T-cell (primary cell): ENCODE results near the gene RPA1. TPM values are rescaled to one million over a fixed set of nuclear protein-coding genes. Genes with fewer than 3 reads are reported as not detected.

Source experiments
- ATAC-seq, 4 experiments: fragments of 200-7000 bp in 3 of 4; fragments of 150-1000 bp in 1 of 4; cut with Tn5 transposase; replicated peaks in 1 of 4; 1 replicate in 3 of 4; 2 replicates in 1 of 4; pipeline ENCODE4 v1.10.0; 2021; ENCODE audit warnings: moderate library complexity in 3 of 4, mild to moderate bottlenecking in 2 of 4, moderate number of reproducible peaks in 1 of 4
- CTCF ChIA-PET, 2 donors: fragments of 300-600 bp; sonication (Branson Sonifier 250); formaldehyde crosslinking; loops; one replicate each; lab custom pipeline; 2022; ENCODE audit warnings: antibody characterized with exemption in 2 of 2; lab: Charles Lee
- POLR2A ChIA-PET, 2 donors: fragments of 300-600 bp; sonication (Branson Sonifier 250); formaldehyde crosslinking; loops; one replicate each; lab custom pipeline; 2022; ENCODE audit warnings: antibody characterized with exemption in 2 of 2; lab: Charles Lee
- DNase-seq, 35 experiments: peaks; one replicate each; pipeline versions ENCODE4 v3.0.0 to v3.0.0-alpha.2; 2013 to 2023
- H3K27ac ChIP-seq: one replicate; pipeline ENCODE4 v1.5.1; 2013; ENCODE audit warnings: low read length
- H3K27me3 ChIP-seq, 2 experiments: replicated peaks in 1 of 2; 1 replicate in 1 of 2; 2 replicates in 1 of 2; pipeline versions ENCODE4 v1.6.1 to v1.7.0; 2013; ENCODE audit warnings: low read length in 1 of 2, mixed read lengths in 1 of 2; ENCODE audit not compliant: control insufficient read depth in 2 of 2, insufficient read depth in 2 of 2; ENCODE audit errors: extremely low read depth in 1 of 2
- H3K36me3 ChIP-seq, 2 donors: 1 replicate in 1 of 2; 2 replicates in 1 of 2; pipeline versions ENCODE4 v1.6.1 to v1.7.0; 2013; ENCODE audit warnings: low read length in 1 of 2; ENCODE audit not compliant: control insufficient read depth in 2 of 2, insufficient read depth in 1 of 2; ENCODE audit errors: extremely low read depth in 1 of 2
- H3K4me1 ChIP-seq, 2 experiments: 1 replicate in 1 of 2; 2 replicates in 1 of 2; pipeline versions ENCODE4 v1.6.1 to v1.7.0; 2013; ENCODE audit warnings: low read length in 2 of 2, mixed read lengths in 1 of 2; ENCODE audit not compliant: insufficient read depth in 2 of 2, control insufficient read depth in 1 of 2; ENCODE audit errors: extremely low read depth in 1 of 2
- H3K4me3 ChIP-seq, 2 donors: 1 replicate in 1 of 2; 2 replicates in 1 of 2; pipeline versions ENCODE4 v1.5.1 to v1.7.0; 2013; ENCODE audit warnings: mild to moderate bottlenecking in 2 of 2, low read length in 1 of 2, moderate library complexity in 1 of 2; ENCODE audit not compliant: control insufficient read depth in 1 of 2; ENCODE audit errors: extremely low read depth in 1 of 2
- H3K9me3 ChIP-seq: 2 replicates; pipeline ENCODE4 v1.7.0; 2013
- H3K27ac Mint-ChIP-seq, 2 donors: one replicate each; pipeline ENCODE4 v1.8.0; 2020 to 2021; ENCODE audit warnings: mild to moderate bottlenecking in 2 of 2, mixed read lengths in 2 of 2
- H3K27me3 Mint-ChIP-seq, 2 donors: one replicate each; pipeline ENCODE4 v1.8.0; 2021 to 2022; ENCODE audit warnings: mixed read lengths in 2 of 2
- H3K36me3 Mint-ChIP-seq: one replicate; pipeline ENCODE4 v1.8.0; 2021; ENCODE audit warnings: mixed read lengths
- H3K4me1 Mint-ChIP-seq, 3 donors: one replicate each; pipeline ENCODE4 v1.8.0; 2020 to 2022; ENCODE audit warnings: mixed read lengths in 3 of 3, mild to moderate bottlenecking in 1 of 3
- H3K4me3 Mint-ChIP-seq, 3 donors: one replicate each; pipeline ENCODE4 v1.8.0; 2020 to 2022; ENCODE audit warnings: mild to moderate bottlenecking in 3 of 3, mixed read lengths in 3 of 3, moderate library complexity in 3 of 3
- H3K9me3 Mint-ChIP-seq, 3 donors: one replicate each; pipeline ENCODE4 v1.8.0; 2020 to 2022; ENCODE audit warnings: mixed read lengths in 3 of 3
- WGBS: methylation state at CpG from one replicate; pipeline ENCODE4 v1.1.5; 2013; ENCODE audit warnings: missing lambda C conversion rate; ENCODE audit not compliant: insufficient coverage; 5-methylcytosine and 5-hydroxymethylcytosine counted together
- total RNA-seq, 35 experiments: library from RNA in 6 of 35; stranded (reverse) in 6 of 35; fragments of 120-200 nt in 1 of 35; gene quantifications; one replicate each; pipeline versions ENCODE4 v1.2.1 to v1.2.4 and lab custom pipeline; 2013 to 2026

RPA1 gene
- total RNA-seq, 5 donors from 2014 or later (not counting 1 experiment from before 2014, with no cell fraction given): 78.9 to 124 (median 107) TPM

DNA sequence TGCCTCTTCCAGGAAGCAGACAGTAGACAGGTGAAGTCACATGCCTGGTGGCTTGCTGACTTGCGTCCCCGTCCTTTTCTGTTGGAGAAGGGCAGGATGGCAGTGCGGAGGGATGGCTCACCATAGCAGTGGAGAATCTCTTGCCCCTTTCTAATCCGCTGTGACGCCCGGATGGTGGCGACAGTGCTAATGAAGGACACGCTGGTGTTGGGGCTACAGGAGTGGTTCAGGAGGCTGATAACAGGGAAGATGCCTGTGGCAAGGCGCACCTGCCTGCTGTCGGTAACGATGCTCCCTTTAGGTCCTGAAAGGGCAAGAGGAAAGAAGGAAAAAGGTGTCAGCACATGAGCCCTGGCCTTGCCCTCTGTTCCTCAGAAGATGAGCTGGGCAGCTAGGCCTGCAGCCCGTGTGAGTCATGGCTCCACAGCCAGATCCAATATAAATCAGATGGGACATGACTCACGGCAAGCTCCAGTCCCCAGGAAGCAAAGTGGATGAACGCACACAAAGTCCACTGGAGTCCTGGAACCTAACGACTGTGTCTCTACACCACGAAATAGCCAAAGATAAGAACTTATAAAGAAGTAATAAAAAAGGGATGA lies 42.4 kb upstream of the RPA1 start:
- no peak overlapping the region for H3K27ac Mint-ChIP-seq

DNA sequence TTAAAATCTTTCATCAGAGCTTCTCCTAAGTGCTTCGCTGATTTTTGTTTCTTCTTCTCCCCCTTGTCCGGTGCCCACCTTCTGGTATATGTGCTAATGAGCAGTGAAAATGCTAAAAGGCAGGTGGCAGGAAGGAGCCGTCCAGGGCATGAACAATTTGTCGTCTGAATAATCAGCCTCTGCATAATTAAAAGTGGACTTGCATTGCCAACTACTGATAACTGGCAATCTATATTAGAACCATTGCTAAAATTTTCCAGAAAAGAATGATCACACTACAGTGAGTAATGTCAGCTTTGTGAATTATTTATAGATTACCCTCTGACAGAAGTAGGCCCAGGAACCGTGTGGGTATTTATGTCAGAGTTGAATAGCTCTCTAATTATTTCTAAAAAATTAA lies 39.9 kb upstream of the RPA1 start:
- no peaks in the 10 kb centered on the region for H3K4me1 ChIP-seq
- no peaks in the 10 kb centered on the region for H3K9me3 ChIP-seq
- peaks cover 19 to 24% of the 10 kb centered on the region in 2 donors for H3K36me3 ChIP-seq
- no peak overlapping the region for H3K27ac ChIP-seq
- DNase-seq: no peak
- H3K27ac Mint-ChIP-seq: no peak overlapping the region
- peaks cover 30% of the 10 kb centered on the region for H3K36me3 Mint-ChIP-seq
- H3K9me3 Mint-ChIP-seq: no peaks in the 10 kb centered on the region
- no peak overlapping the region for H3K4me3 ChIP-seq
- H3K4me1 Mint-ChIP-seq: peaks cover 0 to 2% (median 1%) of the 10 kb centered on the region in 3 donors
- no peak for ATAC-seq
- no CpG with 5 or more reads among the region's 5 CpGs for WGBS
- H3K27me3 ChIP-seq: no peaks in the 10 kb centered on the region
- no peak overlapping the region for H3K4me3 Mint-ChIP-seq
- ChIA-PET CTCF (interaction anchor here in 1 of 2 donors (0.6 kb wide), 1 partner anchor 74 kb away, joined by 3 read pairs; no protein-coding TSS in a partner anchor), POLR2A (interaction anchor here in 1 of 2 donors (0.6 kb wide), 1 partner anchor 468 kb away, joined by 5 read pairs; no protein-coding TSS in a partner anchor)
- H3K27me3 Mint-ChIP-seq: no peaks in the 10 kb centered on the region

More for the DNA sequence above, 42.4 kb upstream of the RPA1 start:
- 95% methylated on average over 12 of the region's 16 CpGs for WGBS
- peaks cover 0 to 15% (median 13%) of the 10 kb centered on the region in 3 donors for H3K4me1 Mint-ChIP-seq
- H3K27me3 ChIP-seq: no peaks in the 10 kb centered on the region
- H3K9me3 Mint-ChIP-seq: no peaks in the 10 kb centered on the region
- H3K27ac ChIP-seq: no peak overlapping the region
- no peaks in the 10 kb centered on the region for H3K9me3 ChIP-seq
- H3K36me3 ChIP-seq: peaks cover 24 to 44% of the 10 kb centered on the region in 2 donors
- no peak for DNase-seq
- CTCF ChIA-PET: interaction anchor here in 1 of 2 donors (0.7 kb wide), 1 partner anchor 91 kb away, joined by 3 read pairs; no protein-coding TSS in a partner anchor
- no peak overlapping the region for H3K4me3 ChIP-seq
- peaks cover 42% of the 10 kb centered on the region for H3K36me3 Mint-ChIP-seq
- H3K4me3 Mint-ChIP-seq: no peak overlapping the region
- no peaks in the 10 kb centered on the region for H3K27me3 Mint-ChIP-seq
- ATAC-seq: no peak
- H3K4me1 ChIP-seq: no peaks in the 10 kb centered on the region
- POLR2A ChIA-PET: no interaction called here

DNA sequence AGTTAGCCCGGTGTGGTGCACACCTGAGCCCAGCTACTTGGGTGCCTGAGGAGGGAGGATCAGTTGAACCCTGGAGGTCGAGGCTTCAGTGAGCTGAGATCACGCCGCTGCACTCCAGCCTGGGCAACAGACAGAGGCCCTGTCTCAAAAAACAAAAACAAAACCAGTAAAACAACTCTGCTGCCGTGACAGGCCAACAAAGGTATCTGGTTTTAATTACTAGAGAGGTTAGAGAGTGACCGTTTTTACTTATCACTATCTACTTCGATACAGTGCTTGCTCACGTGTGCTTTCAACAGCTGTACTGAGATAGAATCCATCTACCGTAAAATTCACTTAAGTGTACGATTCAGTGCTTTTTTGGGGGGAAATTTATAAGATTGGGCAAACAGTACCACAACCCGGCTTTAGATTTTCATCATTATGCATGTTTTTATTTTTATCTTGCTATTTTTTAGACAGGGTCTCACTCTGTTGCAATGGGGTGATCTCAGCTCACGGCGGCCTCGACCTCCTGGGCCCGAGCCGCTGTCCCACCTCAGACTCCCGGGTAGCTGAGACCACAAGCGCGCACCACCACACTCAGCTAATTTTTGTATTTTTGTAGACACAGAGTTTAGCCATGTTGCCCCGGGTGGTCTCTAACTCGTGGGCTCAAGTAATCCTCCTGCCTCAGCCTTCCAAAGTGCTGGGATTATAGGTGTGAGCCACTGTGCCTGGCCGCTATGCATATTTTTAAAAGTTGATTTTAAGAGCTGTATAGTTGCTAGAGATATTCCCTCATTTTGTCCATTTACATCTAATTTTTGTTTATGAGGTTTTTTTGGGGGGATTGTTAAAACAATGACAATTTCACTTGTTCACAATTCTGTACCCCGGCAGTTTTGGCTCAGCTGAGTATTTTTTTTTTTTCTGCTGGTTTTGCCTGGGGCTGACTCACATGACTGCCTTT lies 37.0 kb upstream of the RPA1 start:
- DNase-seq: no peak
- Histone ChIP-seq H3K27me3 (no peaks in the 10 kb centered on the region), H3K4me3 (no peak overlapping the region), H3K27ac (no peak overlapping the region), H3K9me3 (no peaks in the 10 kb centered on the region), H3K4me1 (no peaks in the 10 kb centered on the region), H3K36me3 (peaks cover 0 to 13% of the 10 kb centered on the region in 2 donors)
- Mint-ChIP-seq H3K4me1 (peaks cover 9 to 13% (median 10%) of the 10 kb centered on the region in 3 donors), H3K9me3 (no peaks in the 10 kb centered on the region), H3K27ac (peak overlapping the region in 1 of 2 donors; percentile 68), H3K36me3 (peaks cover 21% of the 10 kb centered on the region), H3K4me3 (no peak overlapping the region), H3K27me3 (no peaks in the 10 kb centered on the region)
- ATAC-seq: no peak
- WGBS: 92% methylated on average over 4 of the region's 23 CpGs
- CTCF ChIA-PET: no interaction called here
- POLR2A ChIA-PET: interaction anchor here (0.6 to 0.7 kb wide), 2 partner anchors 16 to 481 kb away, joined by 3 read pairs; no protein-coding TSS in a partner anchor

DNA sequence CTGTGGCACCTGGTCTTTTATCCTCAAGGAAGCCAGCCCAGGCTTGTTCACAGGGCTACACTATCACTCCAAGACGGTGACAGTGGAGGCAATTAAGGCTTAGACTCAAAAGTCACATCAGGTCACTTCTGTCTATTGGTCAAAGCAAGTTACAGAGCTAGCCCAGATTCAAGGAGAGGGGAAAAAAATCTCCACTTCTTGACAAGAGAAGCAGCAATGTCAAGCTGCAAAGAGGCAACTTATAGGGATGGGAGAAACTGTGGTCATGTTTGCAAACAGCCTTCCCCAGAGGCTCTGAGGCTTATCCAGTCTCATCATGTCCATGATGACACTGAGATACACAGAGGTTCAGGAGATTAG lies 36.4 kb upstream of the RPA1 start:
- Mint-ChIP-seq H3K36me3 (peaks cover 21% of the 10 kb centered on the region), H3K4me3 (no peak overlapping the region), H3K27ac (peak overlapping the region; percentile 5 to 61), H3K4me1 (peaks cover 9 to 13% (median 10%) of the 10 kb centered on the region in 3 donors), H3K27me3 (no peaks in the 10 kb centered on the region), H3K9me3 (no peaks in the 10 kb centered on the region)
- H3K4me1 ChIP-seq: no peaks in the 10 kb centered on the region
- ATAC-seq (no peak), DNase-seq (no peak)
- no peaks in the 10 kb centered on the region for H3K9me3 ChIP-seq
- WGBS: no CpG with 5 or more reads among the region's 1 CpG
- no peak overlapping the region for H3K27ac ChIP-seq
- CTCF ChIA-PET: interaction anchor here in 1 of 2 donors (0.7 kb wide), 1 partner anchor 11 kb away, joined by 3 read pairs; no protein-coding TSS in a partner anchor
- peaks cover 0 to 18% of the 10 kb centered on the region in 2 donors for H3K36me3 ChIP-seq
- H3K27me3 ChIP-seq: no peaks in the 10 kb centered on the region
- POLR2A ChIA-PET: interaction anchor here in 1 of 2 donors (0.6 kb wide), 1 partner anchor 482 kb away, joined by 3 read pairs; no protein-coding TSS in a partner anchor
- H3K4me3 ChIP-seq: no peak overlapping the region

DNA sequence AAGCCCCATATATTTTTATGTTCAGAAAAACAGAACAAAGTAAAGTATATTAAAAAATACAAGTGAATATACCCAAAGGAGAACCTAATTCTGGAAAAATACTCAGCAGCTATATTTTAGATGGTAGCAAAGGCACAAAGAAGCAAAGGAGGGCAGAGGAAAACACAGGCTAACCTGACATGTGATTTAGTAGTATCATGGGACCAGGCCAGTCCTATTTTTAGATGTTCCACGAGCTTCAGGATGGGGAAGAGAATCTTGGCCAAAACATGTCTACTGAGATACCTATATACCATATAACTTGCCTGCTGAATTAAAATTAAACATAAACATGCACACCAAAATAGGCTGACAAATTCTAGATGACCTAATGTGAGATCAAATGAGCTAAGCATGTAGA lies 33.0 kb upstream of the RPA1 start:
- Histone ChIP-seq H3K4me1 (no peaks in the 10 kb centered on the region), H3K27me3 (no peaks in the 10 kb centered on the region), H3K27ac (no peak overlapping the region), H3K4me3 (no peak overlapping the region), H3K36me3 (peaks cover 6 to 34% of the 10 kb centered on the region in 2 donors), H3K9me3 (no peaks in the 10 kb centered on the region)
- H3K4me3 Mint-ChIP-seq: no peak overlapping the region
- H3K9me3 Mint-ChIP-seq: no peaks in the 10 kb centered on the region
- ATAC-seq (no peak), DNase-seq (no peak)
- H3K36me3 Mint-ChIP-seq: peaks cover 32% of the 10 kb centered on the region
- no peaks in the 10 kb centered on the region for H3K27me3 Mint-ChIP-seq
- H3K4me1 Mint-ChIP-seq: peaks cover 8 to 11% (median 10%) of the 10 kb centered on the region in 3 donors
- no CpG with 5 or more reads among the region's 1 CpG for WGBS
- H3K27ac Mint-ChIP-seq: no peak overlapping the region
- ChIA-PET CTCF (interaction anchor here in 1 of 2 donors (0.6 to 0.7 kb wide), 2 partner anchors 27 to 438 kb away, joined by 3 read pairs; no protein-coding TSS in a partner anchor), POLR2A (no interaction called here)

DNA sequence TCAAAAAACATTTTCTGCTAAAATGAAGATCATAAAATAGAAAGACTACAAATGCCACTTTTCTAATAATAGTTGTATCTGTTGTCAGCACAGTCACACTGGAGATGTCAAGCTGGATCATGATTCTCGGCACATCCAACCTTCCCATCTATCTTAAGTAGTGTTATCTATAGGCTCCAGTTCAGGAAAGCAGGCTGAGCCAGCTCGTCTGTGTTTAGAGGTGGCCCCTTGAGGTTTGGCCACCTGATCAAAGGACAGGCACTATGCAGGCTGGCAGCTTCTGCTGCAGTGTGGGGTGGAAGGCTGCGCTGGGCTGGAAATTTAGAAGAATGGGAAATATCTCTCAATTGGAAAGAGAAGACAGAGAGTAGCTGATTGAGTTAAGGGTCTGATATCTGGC lies 32.5 kb upstream of the RPA1 start:
- Mint-ChIP-seq H3K27me3 (no peaks in the 10 kb centered on the region), H3K27ac (peak overlapping the region in 1 of 2 donors; percentile 10), H3K9me3 (no peaks in the 10 kb centered on the region), H3K4me1 (peaks cover 8 to 11% (median 10%) of the 10 kb centered on the region in 3 donors), H3K4me3 (no peak overlapping the region), H3K36me3 (peaks cover 34% of the 10 kb centered on the region)
- ChIA-PET CTCF (interaction anchor here (0.6 to 0.7 kb wide), 3 partner anchors 28 to 438 kb away, joined by 3 read pairs; no protein-coding TSS in a partner anchor), POLR2A (interaction anchor here in 1 of 2 donors (0.7 kb wide), 1 partner anchor 54 kb away, joined by 4 read pairs; no protein-coding TSS in a partner anchor)
- Histone ChIP-seq H3K27ac (no peak overlapping the region), H3K36me3 (peaks cover 6 to 38% of the 10 kb centered on the region in 2 donors), H3K4me1 (no peaks in the 10 kb centered on the region), H3K27me3 (no peaks in the 10 kb centered on the region), H3K4me3 (no peak overlapping the region), H3K9me3 (no peaks in the 10 kb centered on the region)
- ATAC-seq: no peak
- no peak for DNase-seq
- WGBS: 100% methylated on average over 1 of the region's 3 CpGs
